Bronchial epithelial cell (primary cell): Measurements from ENCODE around the gene COPA. TPM values are rescaled to one million over a fixed set of nuclear protein-coding genes. Genes with fewer than 3 reads are reported as not detected.
A peak's percentile ranks its signal among the peaks of the same experiment; 100 is the strongest.

Experiments
- DNase-seq: peaks from one replicate; pipeline ENCODE4 v3.0.0-alpha.2; 2010; ENCODE audit warnings: low read depth
- FAIRE-seq: peaks from 2 replicates; lab custom pipeline; 2011; peaks lifted over from hg19 to GRCh38; lab: Jason Lieb, UNC
- H3K27me3 ChIP-seq: 2 replicates; pipeline ENCODE4 v1.5.1; 2011; ENCODE audit warnings: low read length; ENCODE audit not compliant: control insufficient read depth, insufficient read depth
- H3K36me3 ChIP-seq: 2 replicates; pipeline ENCODE4 v1.5.1; 2011; ENCODE audit warnings: low read length; ENCODE audit not compliant: control insufficient read depth, insufficient read depth
- H3K4me3 ChIP-seq: 2 replicates; pipeline ENCODE4 v1.5.1; 2011; ENCODE audit warnings: mild to moderate bottlenecking, low read depth, low read length, control low read depth
- total RNA-seq: library from RNA; depleted of rRNA; stranded (reverse); fragments of >200 nt; gene quantifications from 2 replicates; pipeline ENCODE4 v1.2.1, GENCODE V29; 2014
- TF ChIP-seq, protein P1 (sequence below): IDR thresholded peaks from 2 replicates; pipeline ENCODE4 v1.5.1; 2011; ENCODE audit warnings: mild to moderate bottlenecking, moderate library complexity, low read length, control low read depth, inconsistent platforms; ENCODE audit not compliant: insufficient read depth, severe bottlenecking

The COPA gene
- total RNA-seq, 1 donor from 2014 or later, result 136 TPM

DNA sequence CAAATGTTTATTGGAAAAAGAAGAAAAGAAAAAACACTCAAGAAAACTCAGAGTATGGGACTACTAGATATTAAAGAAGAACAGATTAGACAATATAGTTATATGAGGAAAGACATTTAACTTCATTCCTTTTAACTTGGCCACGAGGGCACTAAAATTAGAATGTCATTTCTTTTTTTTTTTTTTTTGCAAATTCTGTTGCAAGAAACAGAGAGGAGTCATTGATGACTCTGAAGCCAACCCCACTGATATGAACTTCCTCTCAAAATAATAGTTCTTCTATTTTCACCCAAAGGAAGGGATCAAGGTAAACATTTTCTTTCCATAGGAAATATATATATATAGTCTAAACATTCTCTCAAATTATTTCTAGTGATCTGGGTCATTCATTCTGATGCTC lies 33.5 kb downstream of the COPA start:
- FAIRE-seq (no peak), DNase-seq (no peak)
- TF ChIP-seq, protein P1, sequence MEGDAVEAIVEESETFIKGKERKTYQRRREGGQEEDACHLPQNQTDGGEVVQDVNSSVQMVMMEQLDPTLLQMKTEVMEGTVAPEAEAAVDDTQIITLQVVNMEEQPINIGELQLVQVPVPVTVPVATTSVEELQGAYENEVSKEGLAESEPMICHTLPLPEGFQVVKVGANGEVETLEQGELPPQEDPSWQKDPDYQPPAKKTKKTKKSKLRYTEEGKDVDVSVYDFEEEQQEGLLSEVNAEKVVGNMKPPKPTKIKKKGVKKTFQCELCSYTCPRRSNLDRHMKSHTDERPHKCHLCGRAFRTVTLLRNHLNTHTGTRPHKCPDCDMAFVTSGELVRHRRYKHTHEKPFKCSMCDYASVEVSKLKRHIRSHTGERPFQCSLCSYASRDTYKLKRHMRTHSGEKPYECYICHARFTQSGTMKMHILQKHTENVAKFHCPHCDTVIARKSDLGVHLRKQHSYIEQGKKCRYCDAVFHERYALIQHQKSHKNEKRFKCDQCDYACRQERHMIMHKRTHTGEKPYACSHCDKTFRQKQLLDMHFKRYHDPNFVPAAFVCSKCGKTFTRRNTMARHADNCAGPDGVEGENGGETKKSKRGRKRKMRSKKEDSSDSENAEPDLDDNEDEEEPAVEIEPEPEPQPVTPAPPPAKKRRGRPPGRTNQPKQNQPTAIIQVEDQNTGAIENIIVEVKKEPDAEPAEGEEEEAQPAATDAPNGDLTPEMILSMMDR, result no peak
- H3K36me3 ChIP-seq, result peaks cover 34% of the 10 kb centered on the region
- no peak overlapping the region for H3K4me3 ChIP-seq
- no peaks in the 10 kb centered on the region for H3K27me3 ChIP-seq

DNA sequence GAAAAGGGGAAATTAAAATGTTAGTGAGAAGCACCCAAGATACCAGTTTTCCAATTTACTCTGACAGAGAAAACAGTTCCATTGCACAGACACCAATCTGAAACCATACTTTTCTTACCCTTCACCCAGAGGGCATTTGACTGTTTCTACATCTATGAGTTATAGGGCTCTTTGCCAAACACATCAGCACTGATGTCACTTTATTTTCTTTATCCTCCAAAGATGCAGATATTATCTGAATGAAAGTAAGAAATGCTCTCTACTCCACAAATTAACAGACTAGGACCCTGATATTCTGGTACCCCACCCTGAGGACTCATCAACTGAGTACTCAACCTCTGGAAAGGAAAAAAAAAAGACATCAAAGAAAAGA lies 33.9 kb downstream of the COPA start:
- Histone ChIP-seq H3K36me3 (peaks cover 34% of the 10 kb centered on the region), H3K4me3 (no peak overlapping the region), H3K27me3 (no peaks in the 10 kb centered on the region)
- peak; percentile 10 for DNase-seq
- TF ChIP-seq, protein P1, result no peak
- no peak for FAIRE-seq

GRCh38 chr1:160308451-160309184 lies 34.4 kb downstream of the COPA start:
- TF ChIP-seq, protein P1, result no peak
- Histone ChIP-seq H3K4me3 (no peak overlapping the region), H3K36me3 (peaks cover 32% of the 10 kb centered on the region), H3K27me3 (no peaks in the 10 kb centered on the region)
- DNase-seq, result no peak
- FAIRE-seq, result no peak

- DNase-seq (no peak), FAIRE-seq (no peak)
- TF ChIP-seq, protein P1, result no peak
- Histone ChIP-seq H3K36me3 (peaks cover 28% of the 10 kb centered on the region), H3K4me3 (no peak overlapping the region), H3K27me3 (no peaks in the 10 kb centered on the region)
Measured at GRCh38 chr1:160307118-160307791, 35.8 kb downstream of the COPA start.

DNA sequence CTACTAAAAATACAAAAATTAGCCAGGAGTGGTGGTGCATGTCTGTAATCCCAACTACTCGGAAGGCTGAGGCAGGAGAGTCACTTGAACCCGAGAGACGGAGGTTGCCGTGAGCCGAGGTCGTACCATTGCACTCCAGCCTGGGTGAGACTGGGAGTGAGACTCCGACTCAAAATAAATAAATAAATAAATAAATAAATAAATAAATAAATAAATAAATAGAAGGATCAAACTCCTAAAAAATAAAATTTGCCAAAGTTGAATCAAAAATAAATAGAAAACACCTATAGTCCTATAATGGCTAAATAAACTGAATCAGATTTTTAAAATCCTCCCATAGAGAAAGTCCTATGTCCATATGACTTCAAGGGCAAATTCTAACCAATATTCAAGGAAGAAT lies 42.9 kb downstream of the COPA start:
- no peak for FAIRE-seq
- TF ChIP-seq, protein P1, result no peak

More for the DNA sequence above, 42.9 kb downstream of the COPA start:
- no peak for DNase-seq
- Histone ChIP-seq H3K4me3 (no peak overlapping the region), H3K27me3 (no peaks in the 10 kb centered on the region), H3K36me3 (peaks cover 10% of the 10 kb centered on the region)
